Measurements from ENCODE around the gene LRRFIP1. TPM values are rescaled to one million over a fixed set of nuclear protein-coding genes. Genes with fewer than 3 reads are reported as not detected.
"Not testable (repeated sequence)": the region's sequence is repeated elsewhere in the genome, so short reads cannot be mapped to it uniquely, and the experiment has no call there.

LRRFIP1 gene
- total RNA-seq, 3 donors from 2014 or later (not counting 1 experiment from before 2014, with no cell fraction given) = 163 to 207 (median 188) TPM

GRCh38 chr2:237749002-237749401 lies 121.6 kb downstream of the LRRFIP1 start:
- Mint-ChIP-seq H3K4me3 (no peak overlapping the region), H3K9me3 (no peaks in the 10 kb centered on the region), H3K36me3 (peaks cover 37% of the 10 kb centered on the region), H3K27ac (peak overlapping the region; percentile 4 to 61), H3K27me3 (ENCODE audit: low read depth in 2 of 2) (no peaks in the 10 kb centered on the region), H3K4me1 (peaks cover 24 to 26% of the 10 kb centered on the region in 2 donors)
- intact Hi-C loops (cut with micrococcal nuclease) = no loop called here
- peaks cover 62% of the 10 kb centered on the region for H3K36me3 ChIP-seq (ENCODE audit: control insufficient read depth, insufficient read depth, low read length)
- whole genome bisulfite sequencing (ENCODE audit: insufficient coverage) = 99% methylated on average over 8 of the region's 11 CpGs
- peaks cover 19% of the 10 kb centered on the region for H3K4me1 ChIP-seq (ENCODE audit: control insufficient read depth, insufficient read depth, low read length)
- ATAC-seq (no peak), DNase-seq (no peak)
- no peaks in the 10 kb centered on the region for H3K9me3 ChIP-seq (ENCODE audit: control insufficient read depth, insufficient read depth, low read length)
- no peaks in the 10 kb centered on the region for H3K27me3 ChIP-seq (ENCODE audit: control insufficient read depth, insufficient read depth, low read length)
- no peak overlapping the region for H3K4me3 ChIP-seq (ENCODE audit: low read length)
- no peak for TF ChIP-seq CTCF (IDR thresholded peaks at IDR 0.05)
- no peak overlapping the region for H3K27ac ChIP-seq (ENCODE audit: low read length)

GRCh38 chr2:237749961-237750360 lies 122.6 kb downstream of the LRRFIP1 start:
- no peak overlapping the region for H3K4me3 Mint-ChIP-seq
- ATAC-seq (no peak), DNase-seq (no peak)
- H3K27ac ChIP-seq (ENCODE audit: low read length) = no peak overlapping the region
- H3K36me3 Mint-ChIP-seq = peaks cover 42% of the 10 kb centered on the region
- no peaks in the 10 kb centered on the region for H3K27me3 Mint-ChIP-seq (ENCODE audit: low read depth in 2 of 2)
- H3K9me3 Mint-ChIP-seq = no peaks in the 10 kb centered on the region
- H3K9me3 ChIP-seq (ENCODE audit: control insufficient read depth, insufficient read depth, low read length) = no peaks in the 10 kb centered on the region
- peaks cover 20 to 22% of the 10 kb centered on the region in 2 donors for H3K4me1 Mint-ChIP-seq
- peak overlapping the region; percentile 4 to 61 for H3K27ac Mint-ChIP-seq
- H3K36me3 ChIP-seq (ENCODE audit: control insufficient read depth, insufficient read depth, low read length) = peaks cover 72% of the 10 kb centered on the region
- H3K4me1 ChIP-seq (ENCODE audit: control insufficient read depth, insufficient read depth, low read length) = peaks cover 15% of the 10 kb centered on the region
- TF ChIP-seq CTCF (IDR thresholded peaks at IDR 0.05) = no peak
- intact Hi-C loops (cut with micrococcal nuclease) = no loop called here
- no peak overlapping the region for H3K4me3 ChIP-seq (ENCODE audit: low read length)
- WGBS (ENCODE audit: insufficient coverage) = 91% methylated on average over 2 of the region's 2 CpGs
- no peaks in the 10 kb centered on the region for H3K27me3 ChIP-seq (ENCODE audit: control insufficient read depth, insufficient read depth, low read length)

- H3K9me3 Mint-ChIP-seq; H3K27ac Mint-ChIP-seq; H3K27ac ChIP-seq (ENCODE audit: low read length); H3K27me3 Mint-ChIP-seq (ENCODE audit: low read depth in 2 of 2); H3K9me3 ChIP-seq (ENCODE audit: control insufficient read depth, insufficient read depth, low read length); H3K4me3 Mint-ChIP-seq; H3K4me3 ChIP-seq (ENCODE audit: low read length); intact Hi-C loops (cut with micrococcal nuclease); DNase-seq; ATAC-seq; H3K27me3 ChIP-seq (ENCODE audit: control insufficient read depth, insufficient read depth, low read length): not testable (repeated sequence)
- Histone ChIP-seq H3K4me1 (ENCODE audit: control insufficient read depth, insufficient read depth, low read length) (peaks cover 14% of the 10 kb centered on the region), H3K36me3 (ENCODE audit: control insufficient read depth, insufficient read depth, low read length) (peaks cover 77% of the 10 kb centered on the region)
- 97% methylated on average over 15 of the region's 15 CpGs for WGBS (ENCODE audit: insufficient coverage)
- H3K36me3 Mint-ChIP-seq = peaks cover 42% of the 10 kb centered on the region
- peaks cover 17 to 19% of the 10 kb centered on the region in 2 donors for H3K4me1 Mint-ChIP-seq
These were observed 123.1 kb downstream of the LRRFIP1 start for GRCh38 chr2:237750441-237750840.

- peaks cover 14% of the 10 kb centered on the region for H3K4me1 ChIP-seq (ENCODE audit: control insufficient read depth, insufficient read depth, low read length)
- H3K9me3 Mint-ChIP-seq = no peaks in the 10 kb centered on the region
- no peaks in the 10 kb centered on the region for H3K27me3 Mint-ChIP-seq (ENCODE audit: low read depth in 2 of 2)
- DNase-seq = peak; percentile 50 to 61
- H3K27me3 ChIP-seq (ENCODE audit: control insufficient read depth, insufficient read depth, low read length) = no peaks in the 10 kb centered on the region
- H3K4me3 ChIP-seq (ENCODE audit: low read length) = no peak overlapping the region
- H3K9me3 ChIP-seq (ENCODE audit: control insufficient read depth, insufficient read depth, low read length) = no peaks in the 10 kb centered on the region
- 2% methylated on average over 5 of the region's 5 CpGs for WGBS (ENCODE audit: insufficient coverage)
- peak; percentile 94 to 98 (median 98) for ATAC-seq
- peak overlapping the region; percentile 56 for H3K27ac ChIP-seq (ENCODE audit: low read length)
- H3K36me3 Mint-ChIP-seq = peaks cover 52% of the 10 kb centered on the region
- no peak for TF ChIP-seq CTCF (IDR thresholded peaks at IDR 0.05)
- peak overlapping the region; percentile 88 to 90 for H3K27ac Mint-ChIP-seq
- H3K4me3 Mint-ChIP-seq = peak overlapping the region; percentile 21
- intact Hi-C loops (cut with micrococcal nuclease) = no loop called here
- peaks cover 26 to 27% of the 10 kb centered on the region in 2 donors for H3K4me1 Mint-ChIP-seq
- peaks cover 88% of the 10 kb centered on the region for H3K36me3 ChIP-seq (ENCODE audit: control insufficient read depth, insufficient read depth, low read length)
These were observed 125.4 kb downstream of the LRRFIP1 start for GRCh38 chr2:237752761-237753165.
